SU-DHL-6 (cell line): ENCODE data around the gene GALNT9.

ENCODE experiments used
- EZH2phosphoT487 ChIP-seq: fragments of 200-600 bp; sonication (generic), shearing (Covaris generic); conservative IDR thresholded peaks from 2 replicates; pipeline ENCODE4 v1.6.1; 2018; ENCODE audit warnings: mild to moderate bottlenecking, antibody characterized with exemption, low read length, moderate library complexity, mixed read lengths
- TF ChIP-seq, protein P1 (sequence below): fragments of 200-600 bp; sonication (generic); IDR thresholded peaks from one replicate; pipeline ENCODE4 v1.5.1; 2017; ENCODE audit warnings: antibody characterized with exemption, mild to moderate bottlenecking, low read length, moderate library complexity; ENCODE audit not compliant: insufficient read depth, poor library complexity, severe bottlenecking

DNA sequence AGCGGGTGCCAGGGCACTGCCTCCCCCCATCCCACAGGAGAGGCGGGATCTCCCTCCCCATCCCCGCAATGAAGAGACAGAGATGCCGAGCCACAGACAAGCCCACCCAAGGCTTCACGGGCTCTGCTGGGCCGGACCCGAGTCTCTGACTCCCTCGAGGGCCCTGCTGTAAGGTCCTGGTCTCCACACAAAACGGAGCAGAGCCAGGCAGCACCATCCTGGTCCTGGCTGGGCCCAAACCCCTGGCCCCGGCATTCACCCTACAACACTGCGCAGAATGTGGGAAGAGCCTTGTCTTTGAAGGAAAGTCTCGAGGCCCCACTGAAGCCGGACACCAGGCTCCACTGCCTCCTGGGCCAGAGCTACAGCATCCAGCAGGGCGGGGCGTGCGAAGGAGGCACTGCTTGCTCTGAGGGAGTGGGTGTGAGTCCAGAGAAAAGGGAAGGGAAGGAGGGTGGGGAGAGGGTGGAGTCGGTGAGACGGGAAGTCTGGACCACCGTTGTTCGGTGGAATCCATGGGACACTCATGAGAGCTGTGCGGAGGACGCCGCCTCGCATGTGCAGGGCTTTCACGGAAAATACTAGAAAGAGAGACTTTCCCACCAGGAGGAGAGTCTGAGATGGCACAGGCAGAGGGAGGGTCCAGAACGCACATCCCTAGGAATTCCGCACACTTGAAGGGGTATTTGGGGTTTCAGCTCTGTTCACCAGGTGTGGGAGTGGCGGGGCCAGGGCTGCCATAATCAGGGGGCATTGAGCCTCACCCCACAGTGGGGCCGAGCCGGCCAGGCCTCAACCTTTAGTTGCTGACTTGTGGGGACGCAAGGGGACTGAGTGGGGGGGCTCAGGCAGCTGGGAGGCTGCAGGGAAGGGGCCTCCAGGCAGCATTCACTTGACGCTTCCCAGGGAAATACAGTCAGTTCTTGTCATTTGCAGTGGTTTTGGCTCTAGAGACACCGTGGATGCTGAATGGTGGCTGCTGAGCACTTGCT, 36.8 kb downstream of the GALNT9 start:
- TF ChIP-seq, protein P1, sequence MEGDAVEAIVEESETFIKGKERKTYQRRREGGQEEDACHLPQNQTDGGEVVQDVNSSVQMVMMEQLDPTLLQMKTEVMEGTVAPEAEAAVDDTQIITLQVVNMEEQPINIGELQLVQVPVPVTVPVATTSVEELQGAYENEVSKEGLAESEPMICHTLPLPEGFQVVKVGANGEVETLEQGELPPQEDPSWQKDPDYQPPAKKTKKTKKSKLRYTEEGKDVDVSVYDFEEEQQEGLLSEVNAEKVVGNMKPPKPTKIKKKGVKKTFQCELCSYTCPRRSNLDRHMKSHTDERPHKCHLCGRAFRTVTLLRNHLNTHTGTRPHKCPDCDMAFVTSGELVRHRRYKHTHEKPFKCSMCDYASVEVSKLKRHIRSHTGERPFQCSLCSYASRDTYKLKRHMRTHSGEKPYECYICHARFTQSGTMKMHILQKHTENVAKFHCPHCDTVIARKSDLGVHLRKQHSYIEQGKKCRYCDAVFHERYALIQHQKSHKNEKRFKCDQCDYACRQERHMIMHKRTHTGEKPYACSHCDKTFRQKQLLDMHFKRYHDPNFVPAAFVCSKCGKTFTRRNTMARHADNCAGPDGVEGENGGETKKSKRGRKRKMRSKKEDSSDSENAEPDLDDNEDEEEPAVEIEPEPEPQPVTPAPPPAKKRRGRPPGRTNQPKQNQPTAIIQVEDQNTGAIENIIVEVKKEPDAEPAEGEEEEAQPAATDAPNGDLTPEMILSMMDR: no peak
- no peak for TF ChIP-seq EZH2phosphoT487
